SJSA1 (cell line): ENCODE data around the gene KCNJ3. TPM values are rescaled to one million over a fixed set of nuclear protein-coding genes. Genes with fewer than 3 reads are reported as not detected.
"Not testable (repeated sequence)": the region's sequence is repeated elsewhere in the genome, so short reads cannot be mapped to it uniquely, and the experiment has no call there.

ENCODE experiments used
- DNase-seq, 2 experiments: peaks; one replicate each; pipeline ENCODE4 v3.0.0-alpha.2; 2015 to 2020; ENCODE audit warnings: low spot score in 2 of 2, low read depth in 1 of 2
- H3K27ac ChIP-seq: fragments of 250-450 bp; sonication (Bioruptor Pico); 2 replicates; pipeline ENCODE4 v1.5.1; 2020; ENCODE audit warnings: mild to moderate bottlenecking, moderate library complexity
- H3K27me3 ChIP-seq: fragments of 250-450 bp; sonication (Bioruptor Pico); replicated peaks from 2 replicates; pipeline ENCODE4 v1.5.1; 2020; ENCODE audit warnings: mild to moderate bottlenecking, moderate library complexity
- H3K36me3 ChIP-seq: fragments of 250-450 bp; sonication (Bioruptor Pico); 2 replicates; pipeline ENCODE4 v1.5.1; 2020; ENCODE audit warnings: mild to moderate bottlenecking
- H3K4me1 ChIP-seq: fragments of 250-450 bp; sonication (Bioruptor Pico); replicated peaks from 2 replicates; pipeline ENCODE4 v1.6.1; 2021; ENCODE audit warnings: mild to moderate bottlenecking
- H3K4me3 ChIP-seq: fragments of 250-450 bp; sonication (Bioruptor Pico); 2 replicates; pipeline ENCODE4 v1.5.1; 2020; ENCODE audit warnings: mild to moderate bottlenecking
- H3K9me3 ChIP-seq: fragments of 250-450 bp; sonication (Bioruptor Pico); replicated peaks from 2 replicates; pipeline ENCODE4 v1.5.1; 2020; ENCODE audit warnings: mild to moderate bottlenecking
- total RNA-seq: library from RNA; depleted of rRNA; stranded (reverse); fragments of >200 nt; shearing (Covaris generic); gene quantifications from 2 replicates; pipeline ENCODE4 v1.2.3, GENCODE V29; 2014

The KCNJ3 gene
- total RNA-seq, 1 experiment from 2014 or later: not detected

GRCh38 chr2:154832711-154833110, 134.2 kb downstream of the KCNJ3 start:
- Histone ChIP-seq H3K27me3 (no peaks in the 10 kb centered on the region), H3K4me1 (no peaks in the 10 kb centered on the region), H3K9me3 (no peaks in the 10 kb centered on the region; the same call in 1 of the 2 replicates), H3K36me3 (no peaks in the 10 kb centered on the region), H3K27ac (no peak overlapping the region), H3K4me3 (no peak overlapping the region)
- DNase-seq: no peak

GRCh38 chr2:154836632-154837031, 138.1 kb downstream of the KCNJ3 start:
- Histone ChIP-seq H3K27ac (no peak overlapping the region), H3K9me3 (no peaks in the 10 kb centered on the region), H3K27me3 (no peaks in the 10 kb centered on the region), H3K36me3 (no peaks in the 10 kb centered on the region), H3K4me1 (no peaks in the 10 kb centered on the region), H3K4me3 (no peak overlapping the region)
- DNase-seq: no peak

GRCh38 chr2:154837035-154837434, 138.5 kb downstream of the KCNJ3 start:
- Histone ChIP-seq H3K36me3 (no peaks in the 10 kb centered on the region), H3K4me1 (no peaks in the 10 kb centered on the region), H3K9me3 (no peaks in the 10 kb centered on the region), H3K27me3 (no peaks in the 10 kb centered on the region), H3K4me3 (no peak overlapping the region), H3K27ac (no peak overlapping the region)
- no peak for DNase-seq

GRCh38 chr2:154844513-154844912, 146.0 kb downstream of the KCNJ3 start:
- Histone ChIP-seq H3K27me3 (no peaks in the 10 kb centered on the region), H3K4me1 (no peaks in the 10 kb centered on the region), H3K4me3 (no peak overlapping the region), H3K9me3 (no peaks in the 10 kb centered on the region; the same call in 1 of the 2 replicates), H3K36me3 (no peaks in the 10 kb centered on the region), H3K27ac (no peak overlapping the region)
- DNase-seq: no peak

GRCh38 chr2:154846842-154847241, 148.3 kb downstream of the KCNJ3 start:
- no peak for DNase-seq
- H3K27ac ChIP-seq: no peak overlapping the region
- no peaks in the 10 kb centered on the region for H3K27me3 ChIP-seq
- H3K4me3 ChIP-seq: no peak overlapping the region
- no peaks in the 10 kb centered on the region; the same call in 1 of the 2 replicates for H3K9me3 ChIP-seq
- H3K36me3 ChIP-seq: no peaks in the 10 kb centered on the region
- H3K4me1 ChIP-seq: no peaks in the 10 kb centered on the region

- Histone ChIP-seq H3K4me1 (no peaks in the 10 kb centered on the region), H3K27me3 (no peaks in the 10 kb centered on the region), H3K36me3 (no peaks in the 10 kb centered on the region), H3K4me3 (no peak overlapping the region), H3K9me3 (no peaks in the 10 kb centered on the region; the same call in 1 of the 2 replicates), H3K27ac (no peak overlapping the region)
- no peak for DNase-seq
These were observed 151.0 kb downstream of the KCNJ3 start for GRCh38 chr2:154849482-154849881.

GRCh38 chr2:154850532-154850931, 152.0 kb downstream of the KCNJ3 start:
- DNase-seq: no peak
- Histone ChIP-seq H3K36me3 (no peaks in the 10 kb centered on the region), H3K4me3 (no peak overlapping the region), H3K9me3 (no peaks in the 10 kb centered on the region), H3K4me1 (no peaks in the 10 kb centered on the region), H3K27ac (no peak overlapping the region), H3K27me3 (no peaks in the 10 kb centered on the region)

- H3K27ac ChIP-seq: no peak overlapping the region
- no peaks in the 10 kb centered on the region for H3K4me1 ChIP-seq
- no peaks in the 10 kb centered on the region for H3K27me3 ChIP-seq
- no peak for DNase-seq
- H3K36me3 ChIP-seq: no peaks in the 10 kb centered on the region
- no peak overlapping the region for H3K4me3 ChIP-seq
- H3K9me3 ChIP-seq: no peaks in the 10 kb centered on the region
These were observed 156.6 kb downstream of the KCNJ3 start for GRCh38 chr2:154855138-154855537.

GRCh38 chr2:154867151-154867550, 168.7 kb downstream of the KCNJ3 start:
- H3K36me3 ChIP-seq, H3K27me3 ChIP-seq: not testable (repeated sequence)

GRCh38 chr2:154875999-154876398, 177.5 kb downstream of the KCNJ3 start:
- Histone ChIP-seq H3K27me3 (no peaks in the 10 kb centered on the region), H3K4me3 (no peak overlapping the region), H3K27ac (no peak overlapping the region), H3K36me3 (no peaks in the 10 kb centered on the region), H3K9me3 (no peaks in the 10 kb centered on the region; the same call in 1 of the 2 replicates), H3K4me1 (no peaks in the 10 kb centered on the region)
- no peak for DNase-seq

More at GRCh38 chr2:154867151-154867550, 168.7 kb downstream of the KCNJ3 start:
- H3K27ac ChIP-seq, DNase-seq, H3K9me3 ChIP-seq, H3K4me3 ChIP-seq, H3K4me1 ChIP-seq: not testable (repeated sequence)

GRCh38 chr2:154882725-154883124, 184.2 kb downstream of the KCNJ3 start:
- no peak for DNase-seq
- Histone ChIP-seq H3K4me3 (no peak overlapping the region), H3K9me3 (0 out of 2 replicates have a peak, but pooled peaks cover 7% of the 10 kb centered on the region), H3K36me3 (no peaks in the 10 kb centered on the region), H3K27ac (no peak overlapping the region), H3K4me1 (no peaks in the 10 kb centered on the region), H3K27me3 (no peaks in the 10 kb centered on the region)

GRCh38 chr2:154886316-154886715, 187.8 kb downstream of the KCNJ3 start:
- Histone ChIP-seq H3K27me3 (no peaks in the 10 kb centered on the region), H3K9me3 (peaks cover 7% of the 10 kb centered on the region; the same call in 1 of the 2 replicates), H3K4me3 (no peak overlapping the region), H3K36me3 (no peaks in the 10 kb centered on the region), H3K27ac (no peak overlapping the region), H3K4me1 (no peaks in the 10 kb centered on the region)
- DNase-seq: no peak

- no peaks in the 10 kb centered on the region for H3K36me3 ChIP-seq
- H3K4me3 ChIP-seq: no peak overlapping the region
- H3K9me3 ChIP-seq: no peaks in the 10 kb centered on the region
- H3K27ac ChIP-seq: no peak overlapping the region
- H3K4me1 ChIP-seq: no peaks in the 10 kb centered on the region
- H3K27me3 ChIP-seq: no peaks in the 10 kb centered on the region
- DNase-seq: no peak
These were observed 199.8 kb downstream of the KCNJ3 start for GRCh38 chr2:154898269-154898668.

GRCh38 chr2:154901063-154901462, 202.6 kb downstream of the KCNJ3 start:
- no peaks in the 10 kb centered on the region for H3K9me3 ChIP-seq
- DNase-seq: no peak
- no peaks in the 10 kb centered on the region for H3K36me3 ChIP-seq
- no peaks in the 10 kb centered on the region for H3K27me3 ChIP-seq
- H3K4me1 ChIP-seq: no peaks in the 10 kb centered on the region
- H3K27ac ChIP-seq: no peak overlapping the region
- H3K4me3 ChIP-seq: no peak overlapping the region
